HCT116 (cell line): ENCODE measurements around the gene PGM2L1. TPM values are rescaled to one million over a fixed set of nuclear protein-coding genes. Genes with fewer than 3 reads are reported as not detected.

ENCODE experiments used
- ATAC-seq: fragments of 200-7000 bp; cut with Tn5 transposase; 2 replicates; pipeline ENCODE4 v1.9.1; 2020; ENCODE audit warnings: mild to moderate bottlenecking, moderate library complexity
- BruUV-seq: library from RNA; stranded (reverse); fragments of 400-500 nt; replicated peaks from 2 replicates; lab custom pipeline; 2021; lab: Mats Ljungman, UMichigan
- CTCF ChIA-PET: fragments of 300-600 bp; sonication (Branson Sonifier 250); formaldehyde crosslinking; loops from one replicate; lab custom pipeline; 2021; ENCODE audit warnings: antibody characterized with exemption; lab: Charles Lee
- POLR2A ChIA-PET: fragments of 300-600, 350-600 bp; sonication (Branson Sonifier 250); formaldehyde crosslinking; loops from one replicate; lab custom pipeline; 2021; ENCODE audit warnings: antibody characterized with exemption; lab: Charles Lee
- RAD21 ChIA-PET, 2 experiments: fragments of 300-600 bp; sonication (Branson Sonifier 250); formaldehyde crosslinking; loops; one replicate each; lab custom pipeline; 2023; ENCODE audit warnings: low total read pairs in 2 of 2; ENCODE audit not compliant: uncharacterized antibody in 2 of 2, unreplicated experiment in 2 of 2, low non-redundant PET in 1 of 2; lab: Charles Lee
- DNase-seq: peaks from one replicate; pipeline ENCODE4 v3.0.0-alpha.2; 2010; ENCODE audit warnings: low read depth, low spot score
- H2AFZ ChIP-seq: fragments of 200-600 bp; shearing (Covaris generic), sonication (generic); 2 replicates; pipeline ENCODE4 v1.6.1; 2017; ENCODE audit warnings: low read depth, mixed run types, mixed read lengths, antibody characterized with exemption, low read length; ENCODE audit not compliant: poor library complexity, severe bottlenecking
- H3K27ac ChIP-seq: 2 replicates; pipeline ENCODE4 v1.5.1; 2012; ENCODE audit warnings: low read depth, low read length
- H3K27me3 ChIP-seq: fragments of 200-600 bp; sonication (generic); 2 replicates; pipeline ENCODE4 v1.6.1; 2016; ENCODE audit warnings: mixed run types, low read length, mixed read lengths; ENCODE audit not compliant: insufficient read depth
- H3K36me3 ChIP-seq, 2 experiments: fragments of 200-500 bp in 1 of 2; fragments of 200-600 bp in 1 of 2; sonication (Bioruptor generic) in 1 of 2; sonication (generic) in 1 of 2; 2 replicates each; pipeline versions ENCODE4 v1.5.1 to v1.6.1; 2014 to 2016; ENCODE audit warnings: low read length in 2 of 2, inconsistent platforms in 1 of 2, mixed read lengths in 1 of 2, mixed run types in 1 of 2; ENCODE audit not compliant: insufficient read depth in 2 of 2, control insufficient read depth in 1 of 2
- H3K4me1 ChIP-seq, 2 experiments: fragments of 200-600 bp in 1 of 2; sonication (generic) in 1 of 2; 2 replicates each; pipeline versions ENCODE4 v1.5.1 to v1.6.1; 2012 to 2017; ENCODE audit warnings: low read length in 2 of 2, inconsistent platforms in 1 of 2, mild to moderate bottlenecking in 1 of 2, mixed read lengths in 1 of 2, mixed run types in 1 of 2, moderate library complexity in 1 of 2; ENCODE audit not compliant: insufficient read depth in 2 of 2, control insufficient read depth in 1 of 2
- H3K4me2 ChIP-seq: fragments of 200-600 bp; sonication (generic); 2 replicates; pipeline ENCODE4 v1.6.1; 2017; ENCODE audit warnings: mixed run types, low read length, mixed read lengths
- H3K4me3 ChIP-seq, 2 experiments: fragments of 200-600 bp in 1 of 2; sonication (generic) in 1 of 2; replicated peaks in 1 of 2; 2 replicates each; pipeline ENCODE4 v1.5.1; 2011 to 2016; ENCODE audit warnings: low read length in 2 of 2, control low read depth in 1 of 2, low read depth in 1 of 2, mild to moderate bottlenecking in 1 of 2, mixed read lengths in 1 of 2, mixed run types in 1 of 2
- H3K79me2 ChIP-seq: fragments of 200-600 bp; sonication (generic); 2 replicates; pipeline ENCODE4 v1.6.1; 2017; ENCODE audit warnings: mild to moderate bottlenecking, mixed run types, low read length, moderate library complexity, mixed read lengths; ENCODE audit not compliant: insufficient read depth
- H3K9ac ChIP-seq: fragments of 200-600 bp; sonication (generic); 2 replicates; pipeline ENCODE4 v1.6.1; 2016; ENCODE audit warnings: low read length, mixed read lengths
- H3K9me2 ChIP-seq: fragments of 200-600 bp; sonication (generic), shearing (Covaris generic); 2 replicates; pipeline ENCODE4 v1.6.1; 2017; ENCODE audit warnings: mixed run types, mild to moderate bottlenecking, moderate library complexity; ENCODE audit not compliant: insufficient read depth
- H3K9me3 ChIP-seq, 2 experiments: fragments of 200-500 bp in 1 of 2; fragments of 200-600 bp in 1 of 2; sonication (Bioruptor generic) in 1 of 2; sonication (generic) in 1 of 2; 2 replicates each; pipeline ENCODE4 v1.6.1; 2014 to 2017; ENCODE audit warnings: low read length in 2 of 2, mixed read lengths in 2 of 2, inconsistent platforms in 1 of 2, low read depth in 1 of 2, mild to moderate bottlenecking in 1 of 2, mixed run types in 1 of 2, moderate library complexity in 1 of 2; ENCODE audit not compliant: control insufficient read depth in 1 of 2, insufficient read depth in 1 of 2
- H4K20me1 ChIP-seq: fragments of 200-600 bp; sonication (generic), shearing (Covaris generic); 2 replicates; pipeline ENCODE4 v1.6.1; 2017; ENCODE audit warnings: mixed run types, mild to moderate bottlenecking, moderate library complexity; ENCODE audit not compliant: insufficient read depth
- CBX3 ChIP-seq: IDR thresholded peaks from 2 replicates; pipeline ENCODE4 v1.6.1; 2012; ENCODE audit warnings: low read depth
- CEBPB ChIP-seq: IDR thresholded peaks from 2 replicates; pipeline ENCODE4 v1.6.1; 2012; ENCODE audit warnings: low read depth
- ELF1 ChIP-seq: IDR thresholded peaks from 2 replicates; pipeline ENCODE4 v1.6.1; 2012; ENCODE audit warnings: low read depth, borderline replicate concordance
- EZH2 ChIP-seq: fragments of 200-600 bp; sonication (generic); IDR thresholded peaks from 2 replicates; pipeline ENCODE4 v1.6.1; 2017; ENCODE audit warnings: antibody characterized with exemption, mixed run types
- FOSL1 ChIP-seq: IDR thresholded peaks from 2 replicates; pipeline ENCODE4 v1.6.1; 2012; ENCODE audit warnings: low read depth
- JUND ChIP-seq: IDR thresholded peaks from 2 replicates; pipeline ENCODE4 v1.6.1; 2012
- POLR2A ChIP-seq: IDR thresholded peaks from 2 replicates; pipeline ENCODE4 v1.7.0; 2011; ENCODE audit warnings: borderline replicate concordance; ENCODE audit not compliant: insufficient read depth, insufficient read length; ENCODE audit errors: extremely low read depth
- RAD21 ChIP-seq: IDR thresholded peaks from 2 replicates; pipeline ENCODE4 v1.6.1; 2012; ENCODE audit warnings: low read depth, mild to moderate bottlenecking
- SIN3A ChIP-seq: IDR thresholded peaks from 2 replicates; pipeline ENCODE4 v1.6.1; 2012; ENCODE audit warnings: low read depth
- SP1 ChIP-seq: IDR thresholded peaks from 2 replicates; pipeline ENCODE4 v1.6.1; 2012; ENCODE audit warnings: low read depth
- SRF ChIP-seq: IDR thresholded peaks from 2 replicates; pipeline ENCODE4 v1.6.1; 2012; ENCODE audit warnings: low read depth
- TCF7L2 ChIP-seq: IDR thresholded peaks from 2 replicates; pipeline ENCODE4 v1.7.0; 2011; ENCODE audit warnings: borderline replicate concordance, inconsistent platforms; ENCODE audit not compliant: insufficient read depth, insufficient read length; ENCODE audit errors: extremely low read depth
- YY1 ChIP-seq: IDR thresholded peaks from 2 replicates; pipeline ENCODE4 v1.6.1; 2011; ENCODE audit warnings: low read length, low read depth, moderate library complexity, mild to moderate bottlenecking; ENCODE audit not compliant: insufficient replicate concordance; ENCODE audit errors: extremely low read depth
- ZFX ChIP-seq: fragments of 450-650 bp; IDR thresholded peaks from 2 replicates; pipeline ENCODE4 v1.6.1; 2017
- intact Hi-C: fragments of 100-400 bp; cut with micrococcal nuclease; formaldehyde crosslinking; loops from 2 replicates; pipeline ENCODE4 v1.10.0; 2022
- total RNA-seq: library from RNA; stranded (reverse); gene quantifications from one replicate; pipeline ENCODE4 v1.2.1, GENCODE V29; 2021; ENCODE audit not compliant: unreplicated experiment
- TF ChIP-seq, protein P1 (sequence below): IDR thresholded peaks from 2 replicates; pipeline ENCODE4 v1.6.1; 2012; ENCODE audit warnings: low read depth
- TF ChIP-seq, protein P2 (sequence below): IDR thresholded peaks from 2 replicates; pipeline ENCODE4 v1.6.1; 2012

Gene PGM2L1
- total RNA-seq, 1 experiment from 2014 or later, result 4.9 TPM

DNA sequence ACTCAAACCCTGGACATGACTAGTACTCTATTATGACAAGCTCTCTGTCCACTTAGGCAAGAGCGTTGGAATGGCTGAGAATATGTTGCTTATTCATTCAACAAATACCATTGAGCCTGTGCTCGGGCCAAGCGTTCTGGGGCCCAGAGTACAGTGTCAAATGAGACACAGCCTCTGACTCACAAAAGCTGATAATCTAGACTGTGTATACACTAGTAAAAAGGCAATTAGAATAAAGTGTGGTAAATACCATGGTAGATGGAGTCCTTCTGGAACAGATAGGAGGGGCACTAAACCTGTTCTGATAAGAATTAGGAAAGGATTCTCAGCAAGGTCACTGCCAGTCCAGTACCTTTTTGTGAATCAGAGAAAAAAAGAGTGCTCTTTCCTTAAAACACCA lies 44.4 kb upstream of the PGM2L1 start (continued):
- TF ChIP-seq, protein P1, sequence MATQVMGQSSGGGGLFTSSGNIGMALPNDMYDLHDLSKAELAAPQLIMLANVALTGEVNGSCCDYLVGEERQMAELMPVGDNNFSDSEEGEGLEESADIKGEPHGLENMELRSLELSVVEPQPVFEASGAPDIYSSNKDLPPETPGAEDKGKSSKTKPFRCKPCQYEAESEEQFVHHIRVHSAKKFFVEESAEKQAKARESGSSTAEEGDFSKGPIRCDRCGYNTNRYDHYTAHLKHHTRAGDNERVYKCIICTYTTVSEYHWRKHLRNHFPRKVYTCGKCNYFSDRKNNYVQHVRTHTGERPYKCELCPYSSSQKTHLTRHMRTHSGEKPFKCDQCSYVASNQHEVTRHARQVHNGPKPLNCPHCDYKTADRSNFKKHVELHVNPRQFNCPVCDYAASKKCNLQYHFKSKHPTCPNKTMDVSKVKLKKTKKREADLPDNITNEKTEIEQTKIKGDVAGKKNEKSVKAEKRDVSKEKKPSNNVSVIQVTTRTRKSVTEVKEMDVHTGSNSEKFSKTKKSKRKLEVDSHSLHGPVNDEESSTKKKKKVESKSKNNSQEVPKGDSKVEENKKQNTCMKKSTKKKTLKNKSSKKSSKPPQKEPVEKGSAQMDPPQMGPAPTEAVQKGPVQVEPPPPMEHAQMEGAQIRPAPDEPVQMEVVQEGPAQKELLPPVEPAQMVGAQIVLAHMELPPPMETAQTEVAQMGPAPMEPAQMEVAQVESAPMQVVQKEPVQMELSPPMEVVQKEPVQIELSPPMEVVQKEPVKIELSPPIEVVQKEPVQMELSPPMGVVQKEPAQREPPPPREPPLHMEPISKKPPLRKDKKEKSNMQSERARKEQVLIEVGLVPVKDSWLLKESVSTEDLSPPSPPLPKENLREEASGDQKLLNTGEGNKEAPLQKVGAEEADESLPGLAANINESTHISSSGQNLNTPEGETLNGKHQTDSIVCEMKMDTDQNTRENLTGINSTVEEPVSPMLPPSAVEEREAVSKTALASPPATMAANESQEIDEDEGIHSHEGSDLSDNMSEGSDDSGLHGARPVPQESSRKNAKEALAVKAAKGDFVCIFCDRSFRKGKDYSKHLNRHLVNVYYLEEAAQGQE, result no peak
- TF ChIP-seq POLR2A (no peak), SIN3A (no peak), JUND (no peak), CEBPB (no peak), SRF (no peak), SP1 (no peak), EZH2 (no peak)
- TF ChIP-seq, protein P2, sequence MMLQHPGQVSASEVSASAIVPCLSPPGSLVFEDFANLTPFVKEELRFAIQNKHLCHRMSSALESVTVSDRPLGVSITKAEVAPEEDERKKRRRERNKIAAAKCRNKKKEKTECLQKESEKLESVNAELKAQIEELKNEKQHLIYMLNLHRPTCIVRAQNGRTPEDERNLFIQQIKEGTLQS, result no peak

DNA sequence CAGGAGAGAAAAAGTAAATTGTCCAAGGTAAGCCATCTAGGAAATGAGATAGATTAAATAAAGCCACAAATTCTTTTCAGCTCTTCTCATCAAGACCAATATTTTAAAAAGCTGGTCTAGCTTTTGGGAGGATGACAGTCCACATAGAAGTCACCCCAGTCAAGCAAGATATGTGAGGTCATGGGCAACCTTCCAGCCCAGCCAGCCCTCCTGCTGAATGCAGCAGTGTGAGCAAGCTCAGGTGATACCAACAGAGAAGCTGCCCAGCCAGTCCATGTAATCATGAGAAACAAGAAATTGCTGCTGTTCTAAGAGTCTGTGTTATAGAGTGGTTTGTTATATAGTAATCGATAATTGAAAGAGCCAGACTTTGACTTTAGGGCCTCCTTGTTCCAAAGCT lies 40.4 kb upstream of the PGM2L1 start:
- RAD21 ChIA-PET, result interaction anchor here in 1 of 2 experiments (0.6 kb wide), 1 partner anchor 942 kb away, joined by 3 read pairs; no protein-coding TSS in a partner anchor
- no peak for ATAC-seq
- BruUV-seq, result no TSS peak
- Histone ChIP-seq H2AFZ (no peak overlapping the region), H3K9ac (no peak overlapping the region), H3K9me3 (no peaks in the 10 kb centered on the region), H3K36me3 (no peaks in the 10 kb centered on the region), H3K27me3 (no peaks in the 10 kb centered on the region), H4K20me1 (no peaks in the 10 kb centered on the region), H3K4me2 (no peak overlapping the region), H3K4me1 (0 out of 4 replicates have a peak, but pooled peaks cover 0 to 8% of the 10 kb centered on the region in 2 experiments), H3K9me2 (no peaks in the 10 kb centered on the region), H3K4me3 (no peak overlapping the region), H3K27ac (no peak overlapping the region), H3K79me2 (no peaks in the 10 kb centered on the region)
- POLR2A ChIA-PET, result no interaction called here
- intact Hi-C loops, result no loop called here
- DNase-seq, result no peak
- CTCF ChIA-PET, result interaction anchor here (1.3 to 3.1 kb wide), 3 partner anchors 9 to 14 kb away, joined by 5 to 12 read pairs (median 8); no protein-coding TSS in a partner anchor
- TF ChIP-seq ELF1, result no peak
- no peak for TF ChIP-seq POLR2A
- no peak for TF ChIP-seq SP1
- TF ChIP-seq, protein P1, result no peak
- no peak for TF ChIP-seq ZFX
- no peak for TF ChIP-seq RAD21
- TF ChIP-seq CEBPB, result no peak
- no peak for TF ChIP-seq SIN3A
- TF ChIP-seq YY1, result no peak
- TF ChIP-seq JUND, result no peak
- TF ChIP-seq FOSL1, result no peak
- no peak for TF ChIP-seq SRF
- TF ChIP-seq TCF7L2, result no peak
- TF ChIP-seq, protein P2, result no peak
- no peak for TF ChIP-seq CBX3
